WTC11 (cell line): ENCODE results near the gene GRK6. TPM values are rescaled to one million over a fixed set of nuclear protein-coding genes. Genes with fewer than 3 reads are reported as not detected.
A peak's percentile ranks its signal among the peaks of the same experiment; 100 is the strongest.

ENCODE experiments used
- ATAC-seq: fragments of 200-7000 bp; cut with Tn5 transposase; 2 replicates; pipeline ENCODE4 v1.10.0; 2021; ENCODE audit warnings: mild to moderate bottlenecking, moderate library complexity
- CTCF ChIA-PET: fragments of 300-600 bp; sonication (Branson Sonifier 250); formaldehyde crosslinking; loops from one replicate; lab custom pipeline; 2021; ENCODE audit warnings: antibody characterized with exemption; lab: Charles Lee
- POLR2A ChIA-PET: fragments of 350-600 bp; sonication (Branson Sonifier 250); formaldehyde crosslinking; loops from one replicate; lab custom pipeline; 2021; ENCODE audit warnings: antibody characterized with exemption; lab: Charles Lee
- DNase-seq: peaks from one replicate; pipeline ENCODE4 v3.0.0; 2021; ENCODE audit warnings: low spot score
- H3K27ac Mint-ChIP-seq: 2 replicates; pipeline ENCODE4 v1.8.0; 2021; ENCODE audit warnings: mixed read lengths
- H3K27me3 Mint-ChIP-seq: 2 replicates; pipeline ENCODE4 v1.8.0; 2021; ENCODE audit warnings: low read depth, mild to moderate bottlenecking, moderate library complexity, mixed read lengths
- H3K36me3 Mint-ChIP-seq: 2 replicates; pipeline ENCODE4 v1.8.0; 2021; ENCODE audit warnings: mixed read lengths
- H3K4me1 Mint-ChIP-seq: 2 replicates; pipeline ENCODE4 v1.8.0; 2022; ENCODE audit warnings: mixed read lengths
- H3K4me3 Mint-ChIP-seq: 2 replicates; pipeline ENCODE4 v1.8.0; 2021; ENCODE audit warnings: mild to moderate bottlenecking, moderate library complexity, mixed read lengths
- H3K9me3 Mint-ChIP-seq: 2 replicates; pipeline ENCODE4 v1.8.0; 2021; ENCODE audit warnings: mixed read lengths
- E2F4 ChIP-seq: sonication (generic); formaldehyde crosslinking; IDR thresholded peaks from 2 replicates; pipeline ENCODE4 v1.8.1; 2022; ENCODE audit warnings: low read depth, mild to moderate bottlenecking, moderate library complexity, missing genetic modification reagents, borderline replicate concordance
- FOXJ3 ChIP-seq: sonication (generic); formaldehyde crosslinking; IDR thresholded peaks from 2 replicates; pipeline ENCODE4 v1.9.0; 2021; ENCODE audit warnings: missing genetic modification reagents, mild to moderate bottlenecking, borderline replicate concordance
- FOXK1 ChIP-seq: sonication (generic); formaldehyde crosslinking; IDR thresholded peaks from 2 replicates; pipeline ENCODE4 v1.8.0; 2022; ENCODE audit warnings: mild to moderate bottlenecking, moderate library complexity, missing genetic modification reagents
- FOXP1 ChIP-seq: sonication (generic); formaldehyde crosslinking; IDR thresholded peaks from 2 replicates; pipeline ENCODE4 v1.8.0; 2022; ENCODE audit warnings: missing genetic modification reagents, mild to moderate bottlenecking, moderate library complexity, borderline replicate concordance
- IRF1 ChIP-seq: sonication (generic); formaldehyde crosslinking; IDR thresholded peaks from 2 replicates; pipeline ENCODE4 v1.8.0; 2023; ENCODE audit warnings: missing genetic modification reagents
- JAZF1 ChIP-seq: fragments of 250-450 bp; sonication (Bioruptor Pico); IDR thresholded peaks from 2 replicates; pipeline ENCODE4 v1.9.0; 2021; ENCODE audit warnings: moderate library complexity, mild to moderate bottlenecking, inconsistent platforms
- JUN ChIP-seq: sonication (generic); formaldehyde crosslinking; IDR thresholded peaks from 2 replicates; pipeline ENCODE4 v1.8.0; 2023; ENCODE audit warnings: mild to moderate bottlenecking, missing genetic modification reagents
- KAT7 ChIP-seq: sonication (generic); formaldehyde crosslinking; IDR thresholded peaks from 2 replicates; pipeline ENCODE4 v1.8.1; 2023; ENCODE audit warnings: missing genetic modification reagents, mild to moderate bottlenecking, borderline replicate concordance
- MAX ChIP-seq: sonication (generic); formaldehyde crosslinking; IDR thresholded peaks from 2 replicates; pipeline ENCODE4 v1.8.0; 2022; ENCODE audit warnings: mild to moderate bottlenecking, missing genetic modification reagents
- MYBL2 ChIP-seq: sonication (generic); formaldehyde crosslinking; IDR thresholded peaks from 2 replicates; pipeline ENCODE4 v1.8.1; 2023; ENCODE audit warnings: mild to moderate bottlenecking, moderate library complexity, missing genetic modification reagents
- NFYB ChIP-seq: sonication (generic); formaldehyde crosslinking; conservative IDR thresholded peaks from 2 replicates; pipeline ENCODE4 v1.8.0; 2022; ENCODE audit warnings: low read depth, missing genetic modification reagents
- NR1H2 ChIP-seq: sonication (generic); formaldehyde crosslinking; IDR thresholded peaks from 2 replicates; pipeline ENCODE4 v1.9.0; 2021; ENCODE audit warnings: mild to moderate bottlenecking, moderate library complexity, missing genetic modification reagents
- PREB ChIP-seq: sonication (generic); formaldehyde crosslinking; IDR thresholded peaks from 2 replicates; pipeline ENCODE4 v1.8.1; 2022; ENCODE audit warnings: mild to moderate bottlenecking, missing genetic modification reagents, moderate library complexity, borderline replicate concordance
- RORB ChIP-seq: fragments of 250-450 bp; sonication (Bioruptor Pico); IDR thresholded peaks from 2 replicates; pipeline ENCODE4 v1.9.0; 2021; ENCODE audit warnings: mild to moderate bottlenecking
- SMAD4 ChIP-seq: sonication (generic); formaldehyde crosslinking; IDR thresholded peaks from 2 replicates; pipeline ENCODE4 v1.8.0; 2022; ENCODE audit warnings: mild to moderate bottlenecking, missing genetic modification reagents
- SP1 ChIP-seq: sonication (generic); formaldehyde crosslinking; conservative IDR thresholded peaks from 2 replicates; pipeline ENCODE4 v1.8.1; 2022; ENCODE audit warnings: missing genetic modification reagents
- TCF7 ChIP-seq: sonication (generic); formaldehyde crosslinking; IDR thresholded peaks from 2 replicates; pipeline ENCODE4 v1.8.0; 2022; ENCODE audit warnings: mild to moderate bottlenecking, low read depth, missing genetic modification reagents, moderate library complexity
- ZNF263 ChIP-seq: sonication (generic); formaldehyde crosslinking; IDR thresholded peaks from 2 replicates; pipeline ENCODE4 v1.8.1; 2022; ENCODE audit warnings: low read depth, mild to moderate bottlenecking, moderate library complexity, missing genetic modification reagents
- ZNF416 ChIP-seq: fragments of 250-450 bp; sonication (Bioruptor Pico); IDR thresholded peaks from 2 replicates; pipeline ENCODE4 v1.9.0; 2021; ENCODE audit warnings: mild to moderate bottlenecking, inconsistent platforms
- ZNF423 ChIP-seq: fragments of 250-450 bp; sonication (Bioruptor Pico); IDR thresholded peaks from 2 replicates; pipeline ENCODE4 v2.1.2; 2022; ENCODE audit warnings: mild to moderate bottlenecking, moderate library complexity
- ZSCAN18 ChIP-seq: fragments of 250-450 bp; sonication (Bioruptor Pico); IDR thresholded peaks from 2 replicates; pipeline ENCODE4 v2.1.2; 2022; ENCODE audit warnings: mild to moderate bottlenecking, moderate library complexity
- total RNA-seq: library from RNA; stranded (reverse); gene quantifications from 3 replicates; pipeline ENCODE4 v1.2.3, GENCODE V29; 2021

The GRK6 gene
- total RNA-seq, 1 experiment from 2014 or later = 69.2 TPM

- Mint-ChIP-seq H3K4me3 (peak overlapping the region; percentile 76), H3K4me1 (peaks cover 48% of the 10 kb centered on the region), H3K27ac (peak overlapping the region; percentile 87; the same call in 1 of the 2 replicates), H3K27me3 (no peaks in the 10 kb centered on the region), H3K36me3 (peaks cover 33% of the 10 kb centered on the region), H3K9me3 (peaks cover 2% of the 10 kb centered on the region)
- DNase-seq (no peak), ATAC-seq (no peak)
- ChIA-PET POLR2A (interaction anchor here (0.5 to 6.0 kb wide), 8 partner anchors 7 to 606 kb away, joined by 3 to 53 read pairs (median 6); partner anchors contain the start of gene PDLIM7), CTCF (interaction anchor here (0.6 to 16.7 kb wide), 5 partner anchors 13 to 66 kb away, joined by 3 to 230 read pairs (median 18); partner anchors contain the start of gene PDLIM7)
- TF ChIP-seq FOXP1 (CRISPR knock-in tag) = 0 out of 2 replicates have a peak, but pooled peaks have one; percentile 47
- no peak for TF ChIP-seq MYBL2 (CRISPR knock-in tag)
- TF ChIP-seq FOXJ3 = no peak
- TF ChIP-seq SMAD4 (CRISPR knock-in tag) = no peak
Observed at GRCh38 chr5:177470759-177471536, 44.5 kb downstream of the GRK6 start.

GRCh38 chr5:177471610-177472356 is 45.3 kb downstream of the GRK6 start:
- CTCF ChIA-PET = interaction anchor here (0.7 to 16.7 kb wide), 8 partner anchors 14 to 81 kb away, joined by 4 to 230 read pairs (median 9); partner anchors contain the start of gene PDLIM7
- Mint-ChIP-seq H3K27me3 (no peaks in the 10 kb centered on the region), H3K4me3 (peak overlapping the region; percentile 76), H3K27ac (peak overlapping the region; percentile 83), H3K36me3 (peaks cover 25% of the 10 kb centered on the region), H3K9me3 (no peaks in the 10 kb centered on the region), H3K4me1 (peaks cover 55% of the 10 kb centered on the region)
- TF ChIP-seq JAZF1 (no peak), SMAD4 (CRISPR knock-in tag) (no peak), E2F4 (CRISPR knock-in tag) (no peak), ZNF263 (CRISPR knock-in tag) (no peak), ZNF416 (CRISPR knock-in tag) (no peak), NFYB (CRISPR knock-in tag) (0 out of 2 replicates have a peak, but pooled peaks have one; percentile 17), SP1 (CRISPR knock-in tag) (0 out of 2 replicates have a peak, but pooled peaks have one; percentile 3), IRF1 (CRISPR knock-in tag) (no peak), KAT7 (CRISPR knock-in tag) (0 out of 2 replicates have a peak, but pooled peaks have one; percentile 9)
- POLR2A ChIA-PET = interaction anchor here (0.6 to 6.0 kb wide), 8 partner anchors 8 to 845 kb away, joined by 3 to 53 read pairs (median 6); partner anchors contain the start of gene PDLIM7
- DNase-seq (no peak), ATAC-seq (no peak)

GRCh38 chr5:177472460-177473442 is 46.3 kb downstream of the GRK6 start:
- ATAC-seq = peak; percentile 2
- Mint-ChIP-seq H3K27ac (no peak overlapping the region), H3K36me3 (peaks cover 16% of the 10 kb centered on the region), H3K4me1 (peaks cover 56% of the 10 kb centered on the region), H3K9me3 (no peaks in the 10 kb centered on the region), H3K4me3 (peak overlapping the region; percentile 76), H3K27me3 (no peaks in the 10 kb centered on the region)
- CTCF ChIA-PET = interaction anchor here (0.7 to 16.7 kb wide), 8 partner anchors 15 to 82 kb away, joined by 4 to 230 read pairs (median 8); partner anchors contain the start of gene PDLIM7
- POLR2A ChIA-PET = interaction anchor here (0.6 to 6.0 kb wide), 8 partner anchors 9 to 846 kb away, joined by 3 to 53 read pairs (median 6); partner anchors contain the start of gene PDLIM7
- peak; percentile 53 for DNase-seq
- no peak for TF ChIP-seq ZSCAN18 (CRISPR knock-in tag)
- TF ChIP-seq ZNF423 (CRISPR knock-in tag) = peak; percentile 93
- TF ChIP-seq PREB (CRISPR knock-in tag) = no peak
- TF ChIP-seq RORB (CRISPR knock-in tag) = no peak
- no peak for TF ChIP-seq NFYB (CRISPR knock-in tag)
- peak; percentile 48; the same call in 1 of the 2 replicates for TF ChIP-seq MAX (CRISPR knock-in tag)
- no peak for TF ChIP-seq JUN (CRISPR knock-in tag)
- no peak for TF ChIP-seq NR1H2 (CRISPR knock-in tag)
- no peak for TF ChIP-seq TCF7 (CRISPR knock-in tag)
- no peak for TF ChIP-seq FOXK1
